GM18861 (cell line): ENCODE results near the gene LHFPL6.

Experiments
- ATAC-seq: cut with Tn5 transposase; IDR thresholded peaks from one replicate; pipeline ENCODE4 v1.9.1; 2021; ENCODE audit not compliant: unreplicated experiment

Gene LHFPL6

GRCh38 chr13:39596176-39596575, 6.8 kb downstream of the LHFPL6 start:
- ATAC-seq, result no peak

- no peak for ATAC-seq
Measured at GRCh38 chr13:39590466-39591036, 12.4 kb downstream of the LHFPL6 start.

- no peak for ATAC-seq
Measured at GRCh38 chr13:39588384-39588783, 14.6 kb downstream of the LHFPL6 start.

GRCh38 chr13:39587939-39588338, 15.1 kb downstream of the LHFPL6 start:
- no peak for ATAC-seq

GRCh38 chr13:39586958-39587605, 15.9 kb downstream of the LHFPL6 start:
- no peak for ATAC-seq

- peak; percentile 58 for ATAC-seq
Measured at GRCh38 chr13:39586151-39586550, 16.8 kb downstream of the LHFPL6 start.

DNA sequence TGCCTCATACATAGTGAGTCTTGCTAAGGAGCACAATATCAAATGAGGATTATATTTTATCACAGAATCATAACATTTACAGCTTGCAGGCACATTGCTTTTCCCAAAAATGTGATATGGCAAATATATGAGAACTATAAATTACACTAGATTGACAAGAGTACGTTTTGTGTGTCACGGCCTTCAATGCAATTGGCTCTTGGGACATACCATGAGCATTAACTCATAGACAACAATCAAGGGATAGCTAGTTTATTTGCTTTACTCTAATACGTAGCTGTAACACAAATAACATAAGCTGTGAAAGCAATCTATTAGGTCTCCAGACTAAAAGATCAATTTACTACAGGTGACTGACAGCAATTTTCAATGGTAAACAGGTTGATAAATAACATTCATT, 17.8 kb downstream of the LHFPL6 start:
- ATAC-seq, result no peak

DNA sequence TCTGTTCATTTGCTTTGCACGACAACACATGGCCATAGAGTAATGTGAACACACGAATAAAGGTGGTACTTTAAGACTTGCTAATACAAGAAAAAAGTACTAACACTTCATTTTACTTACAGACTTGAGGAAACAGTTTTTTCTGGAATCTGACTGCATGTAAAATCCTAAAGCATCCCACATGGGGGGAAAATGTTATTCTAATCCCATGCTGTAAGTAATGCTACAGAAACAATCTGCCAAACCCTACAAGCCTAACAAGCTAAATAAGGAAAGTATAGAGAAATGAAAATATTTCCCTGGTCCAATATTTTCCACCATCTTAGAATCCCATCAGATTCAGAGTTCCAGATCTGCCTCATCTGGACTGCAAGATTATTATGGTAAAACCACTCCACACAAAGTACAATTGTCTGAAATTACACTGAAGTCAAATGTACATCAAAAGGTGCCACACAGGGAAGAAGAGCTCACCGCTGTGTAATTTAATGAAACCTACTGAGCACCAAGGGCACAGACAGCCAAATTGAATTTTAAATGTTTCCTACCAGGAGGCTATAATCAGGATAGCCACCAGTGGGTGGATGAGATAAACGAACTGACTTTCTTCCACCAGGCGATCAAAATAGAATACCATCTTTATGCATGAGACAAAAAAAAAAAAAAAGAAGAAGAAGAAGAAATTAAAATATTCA, 22.0 kb downstream of the LHFPL6 start:
- no peak for ATAC-seq

GRCh38 chr13:39578821-39579291, 24.1 kb downstream of the LHFPL6 start:
- ATAC-seq, result no peak

DNA sequence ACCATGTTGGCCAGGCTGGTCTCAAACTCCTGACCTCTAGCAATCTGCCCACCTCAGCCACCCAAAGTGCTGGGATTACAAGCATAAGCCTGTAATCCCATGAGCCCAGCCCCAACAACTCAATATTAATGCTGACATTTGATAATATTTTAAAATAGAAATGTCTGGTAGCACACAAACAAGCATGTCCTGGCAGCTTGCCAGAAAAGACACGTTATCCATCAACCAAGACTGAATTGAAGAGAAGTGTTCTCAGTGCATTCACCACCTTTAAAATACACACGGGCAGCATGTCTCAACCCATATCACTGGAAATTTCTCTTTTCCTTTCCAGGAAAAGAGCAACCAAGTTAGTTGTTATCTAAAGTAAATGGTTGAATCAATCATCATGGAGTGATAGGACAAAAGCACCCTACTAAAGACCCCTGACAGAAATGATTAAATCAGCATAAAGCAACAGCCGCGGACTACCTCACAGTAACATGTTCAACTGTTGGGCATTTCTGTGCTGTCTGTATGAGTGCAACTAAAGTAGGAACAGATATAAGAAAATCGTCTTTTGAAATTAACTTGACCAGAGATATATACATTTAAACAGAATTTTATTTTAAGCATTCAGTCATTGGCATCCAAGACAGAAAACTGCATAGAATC, 25.0 kb downstream of the LHFPL6 start:
- no peak for ATAC-seq

GRCh38 chr13:39577203-39577602, 25.8 kb downstream of the LHFPL6 start:
- ATAC-seq, result no peak

DNA sequence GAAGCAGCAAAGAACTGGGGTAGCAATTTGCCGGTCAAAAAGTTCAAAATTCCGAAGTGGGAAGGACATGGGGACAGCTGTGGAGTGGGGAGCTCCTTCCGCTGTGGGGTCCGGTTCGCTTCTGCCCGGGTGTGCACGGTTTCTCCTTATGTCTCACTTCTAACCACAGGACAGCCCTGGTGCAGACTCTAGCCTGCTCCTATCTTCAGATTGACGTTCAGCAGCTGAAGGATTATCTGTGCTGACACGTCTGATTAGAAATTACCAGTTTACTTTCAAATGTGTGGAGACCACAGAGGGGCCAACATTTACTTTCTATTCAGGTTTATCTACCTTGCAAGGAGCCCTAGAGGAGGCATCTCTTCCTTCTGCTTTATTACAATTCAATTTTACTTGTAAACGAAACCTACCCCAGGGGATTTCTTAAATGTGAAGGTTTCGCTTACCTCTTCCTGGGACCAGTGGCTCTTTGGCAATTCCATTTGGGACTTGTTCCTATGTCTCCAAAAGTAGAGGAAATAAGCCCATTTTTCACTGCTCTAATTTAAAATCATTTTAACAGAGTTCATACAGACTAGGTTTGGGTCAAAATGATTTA, 27.3 kb downstream of the LHFPL6 start:
- ATAC-seq, result no peak

DNA sequence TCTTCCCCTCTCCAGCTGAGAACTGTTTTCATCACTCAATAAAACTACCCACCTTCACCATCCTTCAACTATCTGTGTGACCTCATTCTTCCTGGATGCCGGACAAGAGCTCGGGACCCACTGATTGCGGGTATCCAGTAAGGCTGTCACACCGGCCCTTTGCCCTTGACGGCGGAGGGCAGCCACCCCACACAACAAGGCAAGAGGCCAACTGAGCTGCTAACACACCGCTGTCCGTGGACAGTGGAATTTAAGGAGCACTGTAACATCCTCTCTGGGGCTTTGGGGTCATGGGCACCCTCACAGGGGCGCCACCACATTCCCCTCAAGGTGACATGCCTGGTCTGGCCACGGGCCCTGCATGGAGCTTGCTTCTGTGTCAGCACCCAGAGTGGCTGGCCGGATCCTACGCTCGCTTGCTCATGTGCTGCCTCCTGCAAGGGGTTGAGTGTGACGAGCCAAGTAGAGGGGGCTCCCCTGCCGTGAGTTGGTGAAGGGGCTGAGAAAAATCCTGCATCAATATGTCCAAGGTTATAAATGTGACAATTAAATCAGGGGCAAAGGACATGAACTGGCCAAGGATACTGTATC, 31.4 kb downstream of the LHFPL6 start:
- ATAC-seq, result no peak

DNA sequence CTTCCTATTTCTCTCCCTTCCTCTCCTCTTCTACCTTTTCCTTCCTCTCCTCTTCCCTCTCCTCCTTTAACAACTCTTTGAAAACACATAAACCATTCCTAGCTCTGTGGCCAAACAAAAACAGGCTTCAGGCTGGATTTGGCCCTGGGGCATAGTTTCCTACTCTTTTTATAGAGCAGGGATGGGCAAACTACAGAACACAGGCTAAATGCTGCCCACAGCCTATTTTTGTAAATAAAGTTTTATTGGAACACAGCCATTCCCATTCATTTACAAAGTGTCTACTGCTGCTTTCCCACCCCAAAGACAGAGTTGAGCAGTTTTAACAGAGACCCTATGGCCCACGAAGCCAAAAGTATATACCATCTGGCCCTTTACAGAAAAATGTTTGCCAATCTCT, 35.4 kb downstream of the LHFPL6 start:
- no peak for ATAC-seq

- ATAC-seq, result no peak
Measured at GRCh38 chr13:39566216-39566869, 36.6 kb downstream of the LHFPL6 start.

- no peak for ATAC-seq
Measured at GRCh38 chr13:39565036-39565949, 37.7 kb downstream of the LHFPL6 start.

- ATAC-seq, result no peak
Measured at GRCh38 chr13:39563470-39563735, 39.6 kb downstream of the LHFPL6 start.

GRCh38 chr13:39561971-39562370, 41.0 kb downstream of the LHFPL6 start:
- no peak for ATAC-seq

DNA sequence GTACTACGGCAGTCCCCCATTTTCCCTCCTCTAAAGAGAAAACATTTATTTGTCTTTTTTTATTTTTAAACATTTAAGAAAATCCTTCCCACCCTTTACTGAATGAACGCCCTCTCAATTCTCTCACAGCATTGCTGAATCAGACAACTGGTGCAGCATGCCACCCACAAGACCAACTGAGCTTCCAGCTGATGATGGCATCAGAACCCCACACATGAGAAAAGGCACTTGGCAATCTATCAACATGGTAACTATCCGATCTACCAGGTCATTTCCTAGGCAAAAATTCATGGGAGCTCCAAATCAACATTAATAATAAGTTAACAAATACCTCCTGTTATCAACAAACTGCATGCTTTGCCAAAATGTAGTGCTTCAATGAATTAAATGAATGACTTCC, 43.1 kb downstream of the LHFPL6 start:
- ATAC-seq, result no peak
